ENCODE results near the gene SGCB.

DNA sequence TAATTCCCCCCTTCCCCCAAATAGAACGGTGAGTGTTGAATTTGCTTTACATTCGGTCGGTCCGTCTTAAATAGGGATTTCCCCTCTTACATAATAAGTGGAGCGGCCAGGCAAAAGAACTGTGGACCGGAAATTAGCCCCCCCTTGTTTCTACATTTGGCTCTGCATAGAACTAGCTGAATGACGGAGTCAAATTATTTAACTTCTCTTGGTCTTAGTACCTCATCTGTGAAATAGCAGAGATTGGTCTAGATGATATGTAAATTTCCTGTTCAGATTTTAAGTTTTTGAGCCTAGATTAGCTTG is 14.3 kb upstream of the SGCB start:
- TF ChIP-seq, protein P1, sequence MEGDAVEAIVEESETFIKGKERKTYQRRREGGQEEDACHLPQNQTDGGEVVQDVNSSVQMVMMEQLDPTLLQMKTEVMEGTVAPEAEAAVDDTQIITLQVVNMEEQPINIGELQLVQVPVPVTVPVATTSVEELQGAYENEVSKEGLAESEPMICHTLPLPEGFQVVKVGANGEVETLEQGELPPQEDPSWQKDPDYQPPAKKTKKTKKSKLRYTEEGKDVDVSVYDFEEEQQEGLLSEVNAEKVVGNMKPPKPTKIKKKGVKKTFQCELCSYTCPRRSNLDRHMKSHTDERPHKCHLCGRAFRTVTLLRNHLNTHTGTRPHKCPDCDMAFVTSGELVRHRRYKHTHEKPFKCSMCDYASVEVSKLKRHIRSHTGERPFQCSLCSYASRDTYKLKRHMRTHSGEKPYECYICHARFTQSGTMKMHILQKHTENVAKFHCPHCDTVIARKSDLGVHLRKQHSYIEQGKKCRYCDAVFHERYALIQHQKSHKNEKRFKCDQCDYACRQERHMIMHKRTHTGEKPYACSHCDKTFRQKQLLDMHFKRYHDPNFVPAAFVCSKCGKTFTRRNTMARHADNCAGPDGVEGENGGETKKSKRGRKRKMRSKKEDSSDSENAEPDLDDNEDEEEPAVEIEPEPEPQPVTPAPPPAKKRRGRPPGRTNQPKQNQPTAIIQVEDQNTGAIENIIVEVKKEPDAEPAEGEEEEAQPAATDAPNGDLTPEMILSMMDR (IDR thresholded peaks at IDR 0.05; ENCODE audit: low read length): no peak
- no peak for TF ChIP-seq EZH2 (optimal IDR thresholded peaks at IDR 0.05; ENCODE audit: low read depth, low read length)
